PC-3 (cell line): ENCODE measurements around the gene ARFGEF2.
"Not testable (repeated sequence)": the region's sequence is repeated elsewhere in the genome, so short reads cannot be mapped to it uniquely, and the experiment has no call there.

ENCODE experiments used
- CTCF ChIP-seq: fragments of 300-600 bp; sonication (generic); conservative IDR thresholded peaks from 2 replicates; pipeline ENCODE4 v1.5.1; 2017; ENCODE audit warnings: antibody characterized with exemption, low read depth, mild to moderate bottlenecking, low read length
- EZH2 ChIP-seq: fragments of 300-600 bp; sonication (generic); IDR thresholded peaks from one replicate; pipeline ENCODE4 v1.6.1; 2017; ENCODE audit warnings: antibody characterized with exemption, mild to moderate bottlenecking, low read length; ENCODE audit not compliant: unreplicated experiment

- not testable (repeated sequence) for TF ChIP-seq CTCF, EZH2
Measured at GRCh38 chr20:49028177-49028576, 106.7 kb downstream of the ARFGEF2 start.
